SHP77 treated with DMSO at 0.1 percent for 48 hours (cell line): ENCODE measurements around the gene RNGTT.
"Not testable (repeated sequence)": the region's sequence is repeated elsewhere in the genome, so short reads cannot be mapped to it uniquely, and the experiment has no call there.

Source experiments
- DNase-seq: peaks from one replicate; lab custom pipeline; 2025; lab: John Stamatoyannopoulos, UW

Gene RNGTT

GRCh38 chr6:88808381-88808780 is 155.0 kb downstream of the RNGTT start:
- DNase-seq, result no peak

- DNase-seq, result no peak
These were observed 155.8 kb downstream of the RNGTT start for GRCh38 chr6:88807622-88808021.

DNA sequence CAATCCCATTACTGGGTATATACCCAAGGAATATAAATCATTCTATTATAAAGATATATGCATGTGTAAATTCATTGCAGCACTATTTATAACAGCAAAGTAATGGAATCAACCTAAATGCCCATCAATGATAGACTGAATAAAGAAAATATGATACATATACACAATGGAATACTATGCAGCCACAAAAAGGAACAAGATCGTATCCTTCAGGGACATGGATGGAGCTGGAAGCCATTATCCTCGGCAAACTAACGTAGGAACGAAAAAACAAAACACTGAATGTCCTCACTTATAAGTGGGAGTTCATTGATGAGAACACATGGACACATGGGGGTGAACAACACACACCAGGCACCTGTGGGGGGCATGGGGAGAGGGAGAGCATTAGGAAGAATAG is 156.7 kb downstream of the RNGTT start:
- no peak for DNase-seq

- no peak for DNase-seq
These were observed 158.7 kb downstream of the RNGTT start for GRCh38 chr6:88804701-88805100.

DNA sequence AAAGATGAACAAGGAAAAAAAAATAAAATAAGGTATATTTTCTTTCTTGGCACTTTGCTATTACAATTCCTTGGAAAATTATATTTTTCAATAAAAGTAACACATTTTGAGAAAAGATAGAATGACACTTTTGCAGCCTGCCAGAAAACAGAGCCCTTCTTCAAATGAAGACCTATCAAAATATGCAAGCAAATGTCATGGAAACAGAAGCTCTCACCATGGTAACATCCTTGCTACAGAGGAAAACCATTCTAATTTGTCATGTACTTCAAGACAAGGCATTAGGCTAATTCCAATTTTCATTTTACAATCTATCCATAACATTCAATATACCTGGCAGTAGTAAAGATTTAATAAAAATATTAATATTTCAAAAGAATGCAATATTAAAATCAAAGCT is 177.9 kb downstream of the RNGTT start:
- DNase-seq, result no peak

- DNase-seq, result peak; percentile 20
These were observed 182.6 kb downstream of the RNGTT start for GRCh38 chr6:88780714-88781389.

DNA sequence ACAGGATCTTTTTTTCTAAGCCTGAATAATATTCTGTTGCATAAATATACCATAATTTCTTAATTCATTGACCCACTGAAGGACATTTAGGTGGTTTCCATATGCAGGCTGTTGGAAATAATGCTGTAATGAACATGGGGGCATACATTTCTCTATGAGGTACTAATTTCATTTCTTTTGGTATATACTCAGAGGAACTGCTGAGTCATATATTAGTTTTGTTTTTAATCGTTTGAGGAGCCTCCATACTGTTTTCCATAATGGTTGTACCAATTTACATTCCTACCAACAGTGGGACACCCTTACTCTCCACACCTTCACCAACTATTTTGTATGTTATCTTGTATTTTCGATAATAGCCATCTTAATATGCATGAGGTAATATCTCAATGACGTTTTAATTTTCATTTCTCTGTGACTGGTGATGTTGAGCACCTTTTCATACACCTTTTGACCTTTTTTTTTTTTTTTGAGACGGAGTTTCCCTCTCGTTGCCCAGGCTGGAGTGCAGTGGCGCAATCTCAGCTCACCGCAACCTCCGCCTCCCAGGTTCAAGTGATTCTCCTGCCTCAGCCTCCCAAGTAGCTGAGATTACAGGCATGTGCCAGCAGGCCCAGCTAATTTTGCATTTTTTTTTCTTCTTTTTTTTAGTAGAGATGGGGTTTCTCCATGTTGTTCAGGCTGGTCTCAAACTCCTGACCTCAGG is 187.4 kb downstream of the RNGTT start:
- no peak for DNase-seq

- DNase-seq, result not testable (repeated sequence)
These were observed 195.3 kb downstream of the RNGTT start for GRCh38 chr6:88768114-88768513.

GRCh38 chr6:88764081-88764480 is 199.3 kb downstream of the RNGTT start:
- DNase-seq, result no peak

GRCh38 chr6:88763160-88763559 is 200.3 kb downstream of the RNGTT start:
- DNase-seq, result no peak

- no peak for DNase-seq
These were observed 202.0 kb downstream of the RNGTT start for GRCh38 chr6:88761237-88762031.

GRCh38 chr6:88760091-88760490 is 203.3 kb downstream of the RNGTT start:
- DNase-seq, result no peak

DNA sequence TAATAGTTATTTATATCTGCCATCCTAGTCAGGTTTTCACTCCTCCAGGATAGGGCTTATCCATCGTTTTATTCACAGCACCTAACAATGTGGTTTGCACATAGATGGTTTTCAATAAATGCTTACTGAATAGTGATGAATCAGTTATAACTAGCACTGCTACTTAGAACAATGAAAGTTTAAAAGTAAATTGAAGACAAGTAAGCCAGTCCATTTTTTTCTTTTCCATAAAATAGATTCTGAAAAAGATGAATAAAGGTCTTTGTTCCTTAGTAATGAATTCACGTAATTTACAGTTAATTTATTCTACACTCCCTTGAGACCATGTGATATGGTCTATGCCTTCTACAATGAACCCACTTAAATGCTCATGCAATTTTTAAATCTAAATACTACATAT is 212.5 kb downstream of the RNGTT start:
- no peak for DNase-seq

DNA sequence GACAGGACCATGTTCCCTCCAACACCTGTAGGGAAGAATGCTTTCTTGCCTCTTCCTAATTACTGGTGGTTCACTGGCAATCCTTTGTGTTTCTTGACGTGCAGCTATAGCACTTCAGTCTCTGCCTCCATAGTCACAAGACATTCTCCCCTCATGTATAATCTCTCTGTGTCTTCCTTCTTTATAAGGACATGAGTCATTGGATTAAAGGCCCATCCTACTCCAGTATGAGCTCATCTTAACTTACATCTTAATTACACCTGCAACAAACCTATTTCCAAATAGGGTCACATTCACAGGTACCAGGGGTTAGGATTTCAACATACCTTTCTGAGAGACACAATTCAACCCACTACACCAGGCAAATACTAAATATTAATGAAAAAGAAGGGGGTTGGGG is 213.6 kb downstream of the RNGTT start:
- DNase-seq, result no peak

- DNase-seq, result no peak
These were observed 215.3 kb downstream of the RNGTT start for GRCh38 chr6:88748141-88748540.

DNA sequence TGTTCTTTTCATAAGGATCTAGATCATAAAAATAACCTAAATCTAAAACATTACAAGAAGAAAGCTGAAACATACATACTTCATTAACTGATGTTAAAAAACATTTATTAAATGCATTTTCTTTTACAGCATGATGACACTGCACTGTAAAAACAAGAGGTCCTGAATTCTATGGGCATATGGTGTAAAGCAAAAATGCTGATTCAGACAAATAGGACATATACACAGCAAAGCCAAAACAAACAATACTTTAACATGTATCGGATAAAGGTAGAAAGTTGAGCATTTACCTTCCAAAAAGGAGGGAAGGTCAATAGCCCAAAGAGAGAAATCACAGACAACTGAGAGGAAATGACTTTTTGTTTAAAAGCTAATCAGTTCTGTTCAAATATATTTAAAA is 221.5 kb downstream of the RNGTT start:
- DNase-seq, result no peak

GRCh38 chr6:88741071-88741470 is 222.3 kb downstream of the RNGTT start:
- no peak for DNase-seq

GRCh38 chr6:88734544-88734943 is 228.9 kb downstream of the RNGTT start:
- DNase-seq, result no peak

- DNase-seq, result no peak
These were observed 232.8 kb downstream of the RNGTT start for GRCh38 chr6:88730611-88731011.

- DNase-seq, result no peak
These were observed 234.7 kb downstream of the RNGTT start for GRCh38 chr6:88728756-88729155.

DNA sequence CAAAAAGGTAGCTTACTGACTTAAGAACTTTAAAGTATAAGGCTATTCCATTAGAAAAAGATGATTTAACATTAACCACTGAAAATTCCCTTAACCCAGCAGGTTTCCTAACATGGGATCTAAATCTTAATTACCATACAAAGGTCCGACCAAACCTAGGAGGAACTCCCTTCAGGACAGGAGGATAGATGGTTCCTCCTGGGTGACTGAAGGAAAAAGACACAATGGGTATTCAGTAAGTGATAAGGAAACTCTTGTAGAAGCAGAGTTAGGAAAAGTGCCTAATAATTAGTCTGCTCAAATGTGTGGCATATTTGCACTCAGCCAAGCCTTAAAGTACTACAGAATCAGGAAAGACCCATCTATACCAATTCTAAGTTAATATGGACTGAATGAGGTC is 237.0 kb downstream of the RNGTT start:
- not testable (repeated sequence) for DNase-seq

- DNase-seq, result no peak
These were observed 238.1 kb downstream of the RNGTT start for GRCh38 chr6:88725111-88725975.
